PC-3 (cell line): ENCODE data around the gene MAPK6. TPM values are rescaled to one million over a fixed set of nuclear protein-coding genes. Genes with fewer than 3 reads are reported as not detected.

Experiments
- ATAC-seq: fragments of 200-7000 bp; cut with Tn5 transposase; 2 replicates; pipeline ENCODE4 v1.9.1; 2020; ENCODE audit warnings: mild to moderate bottlenecking, moderate library complexity
- BruUV-seq: library from RNA; stranded (reverse); fragments of 400-500 nt; replicated peaks from 2 replicates; lab custom pipeline; 2021; lab: Mats Ljungman, UMichigan
- CTCF ChIA-PET: fragments of 300-600 bp; sonication (Branson Sonifier 250); formaldehyde crosslinking; loops from one replicate; lab custom pipeline; 2022; ENCODE audit warnings: antibody characterized with exemption; lab: Charles Lee
- POLR2A ChIA-PET: fragments of 300-600 bp; sonication (Branson Sonifier 250); formaldehyde crosslinking; loops from one replicate; lab custom pipeline; 2022; ENCODE audit warnings: antibody characterized with exemption; ENCODE audit not compliant: unreplicated experiment; lab: Charles Lee
- DNase-seq: peaks from one replicate; pipeline ENCODE4 v3.0.0-alpha.2; 2015
- H2AFZ ChIP-seq: fragments of 300-600 bp; sonication (generic); 2 replicates; pipeline ENCODE4 v1.6.0; 2016; ENCODE audit warnings: antibody characterized with exemption, low read length
- H3F3A ChIP-seq: fragments of 300-600 bp; sonication (generic); one replicate; pipeline ENCODE4 v1.6.0; 2017; ENCODE audit warnings: antibody characterized with exemption, low read length, control low read depth, mild to moderate bottlenecking; ENCODE audit not compliant: unreplicated experiment
- H3K27ac ChIP-seq: fragments of 300-600 bp; sonication (generic); 2 replicates; pipeline ENCODE4 v1.5.1; 2016; ENCODE audit warnings: mild to moderate bottlenecking, low read length
- H3K27me3 ChIP-seq: fragments of 300-600 bp; sonication (generic); 2 replicates; pipeline ENCODE4 v1.6.1; 2016; ENCODE audit warnings: low read length, mixed read lengths
- H3K36me3 ChIP-seq: fragments of 300-600 bp; sonication (generic); 2 replicates; pipeline ENCODE4 v1.6.1; 2016; ENCODE audit warnings: low read depth, mixed run types, low read length, mixed read lengths
- H3K4me1 ChIP-seq: fragments of 300-600 bp; sonication (generic); 2 replicates; pipeline ENCODE4 v1.5.1; 2016; ENCODE audit warnings: low read length; ENCODE audit not compliant: insufficient read depth
- H3K4me2 ChIP-seq: fragments of 300-600 bp; sonication (generic); 2 replicates; pipeline ENCODE4 v1.6.0; 2016; ENCODE audit warnings: low read length
- H3K4me3 ChIP-seq: fragments of 300-600 bp; sonication (generic); 2 replicates; pipeline ENCODE4 v1.5.1; 2016; ENCODE audit warnings: mild to moderate bottlenecking, low read length, mixed read lengths
- H3K79me2 ChIP-seq: fragments of 300-600 bp; sonication (generic); 2 replicates; pipeline ENCODE4 v1.6.1; 2017; ENCODE audit warnings: low read length, mixed read lengths
- H3K9ac ChIP-seq: fragments of 300-600 bp; sonication (generic); 2 replicates; pipeline ENCODE4 v1.6.0; 2016; ENCODE audit warnings: mild to moderate bottlenecking, low read length
- H3K9me2 ChIP-seq: fragments of 300-600 bp; sonication (generic); replicated peaks from 2 replicates; pipeline ENCODE4 v1.6.1; 2016; ENCODE audit warnings: mixed run types, low read length, mixed read lengths
- H3K9me3 ChIP-seq: fragments of 300-600 bp; sonication (generic); 2 replicates; pipeline ENCODE4 v1.6.1; 2016; ENCODE audit warnings: low read length, mixed read lengths
- H4K20me1 ChIP-seq: fragments of 300-600 bp; sonication (generic); 2 replicates; pipeline ENCODE4 v1.6.1; 2016; ENCODE audit warnings: low read length, mixed read lengths
- EZH2 ChIP-seq: fragments of 300-600 bp; sonication (generic); IDR thresholded peaks from one replicate; pipeline ENCODE4 v1.6.1; 2017; ENCODE audit warnings: antibody characterized with exemption, mild to moderate bottlenecking, low read length; ENCODE audit not compliant: unreplicated experiment
- EZH2phosphoT487 ChIP-seq: fragments of 300-600 bp; sonication (generic); IDR thresholded peaks from 2 replicates; pipeline ENCODE4 v1.6.1; 2018; ENCODE audit warnings: mild to moderate bottlenecking, antibody characterized with exemption, low read length, borderline replicate concordance
- intact Hi-C: fragments of 100-400 bp; cut with micrococcal nuclease; formaldehyde crosslinking; loops from 2 replicates; pipeline ENCODE4 v1.9.0; 2023
- total RNA-seq: library from RNA; depleted of rRNA; stranded (reverse); fragments of >200 nt; gene quantifications from 2 replicates; pipeline ENCODE4 v1.2.3, GENCODE V29; 2014
- TF ChIP-seq, protein P1 (sequence below): fragments of 300-600 bp; sonication (generic); conservative IDR thresholded peaks from 2 replicates; pipeline ENCODE4 v1.5.1; 2017; ENCODE audit warnings: antibody characterized with exemption, low read depth, mild to moderate bottlenecking, low read length

The MAPK6 gene
- total RNA-seq, 1 experiment from 2014 or later: 22.5 TPM

DNA sequence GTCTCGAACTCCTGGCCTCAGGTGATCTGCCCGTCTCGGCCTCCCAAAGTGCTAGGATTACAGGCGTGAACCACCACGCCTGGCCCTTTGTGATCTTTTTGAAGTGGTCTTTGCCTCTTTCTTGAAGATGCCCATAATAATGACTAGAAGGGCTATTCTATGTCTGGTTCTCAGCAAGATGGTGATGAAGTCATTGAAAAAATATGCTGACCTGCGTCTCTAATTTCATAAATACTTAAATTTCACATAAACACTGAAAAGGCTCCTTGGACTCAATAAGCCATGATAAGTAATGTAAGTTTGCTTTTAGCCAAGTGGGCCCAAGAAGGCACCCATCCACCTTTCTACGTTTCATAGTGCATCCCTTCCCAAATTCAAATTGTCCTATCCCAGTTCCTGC, 775 bp upstream of the MAPK6 start:
- no peak for ATAC-seq
- Histone ChIP-seq H3K27ac (no peak overlapping the region), H3K79me2 (peaks cover 37% of the 10 kb centered on the region), H3K9me3 (no peaks in the 10 kb centered on the region), H3K4me3 (peak overlapping the region; percentile 70; the same call in 1 of the 2 replicates), H3K4me1 (peaks cover 33% of the 10 kb centered on the region), H3K9me2 (no peaks in the 10 kb centered on the region), H3K27me3 (no peaks in the 10 kb centered on the region), H3F3A (no peaks in the 10 kb centered on the region), H2AFZ (0 out of 2 replicates have a peak overlapping the region, but pooled peaks have one; percentile 63), H3K4me2 (peak overlapping the region; percentile 75), H4K20me1 (peaks cover 27% of the 10 kb centered on the region), H3K9ac (no peak overlapping the region), H3K36me3 (no peaks in the 10 kb centered on the region)
- no TSS peak for BruUV-seq
- DNase-seq: peak; percentile 11
- ChIA-PET POLR2A (no interaction called here), CTCF (no interaction called here)
- intact Hi-C loops: no loop called here
- TF ChIP-seq EZH2: no peak
- no peak for TF ChIP-seq EZH2phosphoT487
- TF ChIP-seq, protein P1, sequence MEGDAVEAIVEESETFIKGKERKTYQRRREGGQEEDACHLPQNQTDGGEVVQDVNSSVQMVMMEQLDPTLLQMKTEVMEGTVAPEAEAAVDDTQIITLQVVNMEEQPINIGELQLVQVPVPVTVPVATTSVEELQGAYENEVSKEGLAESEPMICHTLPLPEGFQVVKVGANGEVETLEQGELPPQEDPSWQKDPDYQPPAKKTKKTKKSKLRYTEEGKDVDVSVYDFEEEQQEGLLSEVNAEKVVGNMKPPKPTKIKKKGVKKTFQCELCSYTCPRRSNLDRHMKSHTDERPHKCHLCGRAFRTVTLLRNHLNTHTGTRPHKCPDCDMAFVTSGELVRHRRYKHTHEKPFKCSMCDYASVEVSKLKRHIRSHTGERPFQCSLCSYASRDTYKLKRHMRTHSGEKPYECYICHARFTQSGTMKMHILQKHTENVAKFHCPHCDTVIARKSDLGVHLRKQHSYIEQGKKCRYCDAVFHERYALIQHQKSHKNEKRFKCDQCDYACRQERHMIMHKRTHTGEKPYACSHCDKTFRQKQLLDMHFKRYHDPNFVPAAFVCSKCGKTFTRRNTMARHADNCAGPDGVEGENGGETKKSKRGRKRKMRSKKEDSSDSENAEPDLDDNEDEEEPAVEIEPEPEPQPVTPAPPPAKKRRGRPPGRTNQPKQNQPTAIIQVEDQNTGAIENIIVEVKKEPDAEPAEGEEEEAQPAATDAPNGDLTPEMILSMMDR: no peak

DNA sequence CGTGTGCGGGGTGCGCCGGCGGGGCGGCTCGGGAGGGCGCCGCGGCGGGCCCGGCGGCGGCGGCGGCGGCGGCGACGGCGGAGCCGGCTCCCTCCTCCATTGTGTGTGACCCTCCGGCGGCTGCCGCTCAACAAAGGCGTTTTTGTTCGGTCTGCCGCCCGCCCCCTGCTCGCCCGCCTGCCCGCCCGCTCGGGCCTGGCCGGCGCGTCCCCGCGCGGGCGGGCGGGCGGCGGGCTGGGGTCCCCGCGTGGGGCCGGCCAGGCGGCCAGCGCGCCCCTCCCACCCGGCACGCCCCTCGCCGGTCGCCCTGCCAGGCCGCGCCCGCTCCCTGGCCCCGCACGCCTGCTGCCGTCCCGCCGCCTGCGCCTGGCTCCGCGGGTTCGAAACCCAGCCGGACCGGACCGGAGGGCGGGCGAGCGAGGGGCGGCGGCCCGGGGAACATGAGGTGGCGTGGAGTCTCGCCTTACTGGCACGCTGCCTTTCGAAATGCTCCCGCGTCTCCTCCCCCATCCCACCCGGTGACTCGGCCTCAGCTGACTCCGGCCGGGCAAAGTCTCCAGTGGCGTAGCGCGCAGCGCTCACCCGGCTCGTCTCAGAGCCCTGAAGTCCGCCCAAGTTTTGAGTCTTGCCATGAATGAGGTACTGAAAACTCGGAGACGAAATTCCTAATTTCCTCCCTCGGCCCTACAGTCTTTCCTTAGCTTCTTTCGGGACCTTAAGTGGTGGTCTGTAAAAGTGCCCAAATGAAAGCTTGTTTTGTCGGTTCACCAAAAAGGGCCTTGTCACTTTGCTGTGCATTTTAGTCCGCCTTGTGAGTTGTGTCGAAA, 588 bp downstream of the MAPK6 start:
- Histone ChIP-seq H3K27ac (peak overlapping the region; percentile 76), H3K36me3 (no peaks in the 10 kb centered on the region), H3F3A (no peaks in the 10 kb centered on the region), H4K20me1 (peaks cover 37% of the 10 kb centered on the region), H3K79me2 (peaks cover 50% of the 10 kb centered on the region), H3K4me3 (peak overlapping the region; percentile 98), H3K9ac (peak overlapping the region; percentile 88), H3K9me3 (no peaks in the 10 kb centered on the region), H2AFZ (0 out of 2 replicates have a peak overlapping the region, but pooled peaks have one; percentile 43), H3K27me3 (no peaks in the 10 kb centered on the region), H3K4me2 (peak overlapping the region; percentile 97), H3K4me1 (peaks cover 26% of the 10 kb centered on the region), H3K9me2 (no peaks in the 10 kb centered on the region)
- ChIA-PET CTCF (interaction anchor here (0.6 kb wide), 1 partner anchor 27 kb away, joined by 3 read pairs; no protein-coding TSS in a partner anchor), POLR2A (interaction anchor here (0.5 to 0.7 kb wide), 2 partner anchors 59 to 397 kb away, joined by 3 to 5 read pairs; no protein-coding TSS in a partner anchor)
- ATAC-seq (peak; percentile 63), DNase-seq (peak; percentile 65)
- no peak for TF ChIP-seq EZH2
- no peak for TF ChIP-seq EZH2phosphoT487
- no TSS peak for BruUV-seq
- intact Hi-C loops: loop anchor here (2.0 kb wide), 1 partner anchor 75 kb away; no protein-coding TSS in a partner anchor

DNA sequence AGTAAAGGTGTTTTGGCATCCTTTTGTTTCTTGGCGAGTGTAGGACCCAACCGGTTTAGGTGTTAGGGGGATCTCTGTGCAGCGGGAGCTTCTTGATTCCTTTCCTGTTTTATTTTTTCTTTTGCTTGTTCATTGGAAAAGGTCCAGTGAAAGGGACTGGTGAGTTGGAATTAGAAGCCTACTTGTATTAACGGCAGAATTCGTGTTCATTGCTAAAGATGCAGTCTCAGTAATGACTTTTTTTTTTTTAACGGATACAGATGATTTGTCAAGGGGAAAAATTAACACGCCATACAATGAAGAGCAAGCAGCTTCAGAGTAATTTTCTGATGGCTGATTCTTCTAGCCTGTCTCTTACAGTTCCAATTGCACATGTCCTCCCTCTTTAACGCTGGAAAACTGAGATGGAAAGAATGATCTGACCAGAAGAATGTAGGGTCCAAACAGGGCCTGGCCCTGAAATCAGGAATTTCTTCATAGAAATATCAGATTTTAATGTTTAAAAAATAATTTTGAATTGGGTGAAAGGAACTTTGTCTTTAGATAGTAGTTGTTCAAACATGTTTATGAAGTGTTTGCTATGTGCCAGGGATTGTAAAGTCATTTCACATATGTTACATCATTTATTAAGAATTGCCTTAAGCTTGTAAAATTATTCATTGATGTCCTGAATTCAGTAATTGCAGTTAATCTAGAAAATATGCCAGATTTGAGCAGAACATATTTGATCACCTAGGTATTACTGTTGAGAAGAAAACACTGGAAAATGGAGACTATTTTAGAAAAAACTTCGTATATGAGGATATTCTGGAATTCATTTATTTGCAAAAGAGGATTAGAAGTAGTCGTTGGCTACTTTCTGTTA, 1.4 kb downstream of the MAPK6 start:
- no peaks in the 10 kb centered on the region for H3K9me3 ChIP-seq
- ChIA-PET POLR2A (interaction anchor here (0.5 to 0.7 kb wide), 3 partner anchors 23 to 103 kb away, joined by 4 to 24 read pairs (median 5); no protein-coding TSS in a partner anchor), CTCF (interaction anchor here (0.6 kb wide), 2 partner anchors 26 to 93 kb away, joined by 3 to 8 read pairs; no protein-coding TSS in a partner anchor)
- peak; percentile 4 for DNase-seq
- no peaks in the 10 kb centered on the region for H3K9me2 ChIP-seq
- ATAC-seq: no peak
- peak overlapping the region; percentile 97 for H3K4me2 ChIP-seq
- H3K27me3 ChIP-seq: no peaks in the 10 kb centered on the region
- intact Hi-C loops: loop anchor here (1.0 to 2.0 kb wide), 3 partner anchors 34 to 74 kb away; no protein-coding TSS in a partner anchor
- BruUV-seq: TSS peak; percentile 91
- no peaks in the 10 kb centered on the region for H3K36me3 ChIP-seq
- H3K4me1 ChIP-seq: peaks cover 26% of the 10 kb centered on the region
- TF ChIP-seq, protein P1: no peak
- TF ChIP-seq EZH2phosphoT487 (no peak), EZH2 (no peak)
- H4K20me1 ChIP-seq: peaks cover 41% of the 10 kb centered on the region
- peak overlapping the region; percentile 76 for H3K27ac ChIP-seq
- H3K79me2 ChIP-seq: peaks cover 59% of the 10 kb centered on the region
- H3K9ac ChIP-seq: peak overlapping the region; percentile 88
- peak overlapping the region; percentile 98 for H3K4me3 ChIP-seq
- 0 out of 2 replicates have a peak overlapping the region, but pooled peaks have one; percentile 43 for H2AFZ ChIP-seq
- no peaks in the 10 kb centered on the region for H3F3A ChIP-seq
